IMR-90 (cell line): Measurements from ENCODE around the gene DGKG. TPM values are rescaled to one million over a fixed set of nuclear protein-coding genes. Genes with fewer than 3 reads are reported as not detected.
A peak's percentile ranks its signal among the peaks of the same experiment; 100 is the strongest.

Experiments
- ATAC-seq: fragments of 200-7000 bp; cut with Tn5 transposase; 2 replicates; pipeline ENCODE4 v1.9.1; 2020; ENCODE audit warnings: low read depth, mild to moderate bottlenecking, moderate library complexity
- BruUV-seq: library from RNA; stranded (reverse); fragments of 400-500 nt; replicated peaks from 2 replicates; lab custom pipeline; 2021; lab: Mats Ljungman, UMichigan
- CTCF ChIA-PET: fragments of 300-600 bp; formaldehyde crosslinking; extraction: SDS; loops from one replicate; lab custom pipeline; 2021; ENCODE audit warnings: antibody characterized with exemption; lab: Yijun Ruan, JAX
- POLR2A ChIA-PET: fragments of 300-600 bp; sonication (Branson Sonifier 250); formaldehyde crosslinking; loops from one replicate; lab custom pipeline; 2022; ENCODE audit warnings: antibody characterized with exemption; ENCODE audit not compliant: unreplicated experiment; lab: Charles Lee
- DNase-seq: peaks from one replicate; pipeline ENCODE4 v3.0.0; 2013
- H2AFZ ChIP-seq: replicated peaks from 2 replicates; pipeline ENCODE3; 2013; ENCODE audit warnings: low read length, mild to moderate bottlenecking; ENCODE audit not compliant: poor library complexity
- H2AK5ac ChIP-seq: 2 replicates; pipeline ENCODE4 v1.6.1; 2013; ENCODE audit warnings: low read depth, low read length, inconsistent platforms
- H2AK9ac ChIP-seq: replicated peaks from 2 replicates; pipeline ENCODE3; 2013; ENCODE audit warnings: mild to moderate bottlenecking, low read depth, low read length, moderate library complexity; ENCODE audit not compliant: poor library complexity
- H2BK120ac ChIP-seq: 2 replicates; pipeline ENCODE4 v1.6.1; 2013; ENCODE audit warnings: low read depth, low read length, inconsistent platforms
- H2BK15ac ChIP-seq: 3 replicates; pipeline ENCODE4 v1.6.1; 2013; ENCODE audit warnings: low read depth, low read length, inconsistent platforms
- H2BK20ac ChIP-seq: 2 replicates; pipeline ENCODE4 v1.6.1; 2013; ENCODE audit warnings: low read depth, mild to moderate bottlenecking, inconsistent platforms, low read length, moderate library complexity
- H2BK5ac ChIP-seq: 2 replicates; pipeline ENCODE4 v1.6.1; 2013; ENCODE audit warnings: mild to moderate bottlenecking, low read depth, low read length, inconsistent platforms; ENCODE audit not compliant: poor library complexity, severe bottlenecking
- H3K14ac ChIP-seq: replicated peaks from 2 replicates; pipeline ENCODE4 v1.6.1; 2013; ENCODE audit warnings: low read depth, low read length, inconsistent platforms
- H3K18ac ChIP-seq: 2 replicates; pipeline ENCODE4 v1.6.1; 2013; ENCODE audit warnings: low read depth, low read length, control low read depth
- H3K23ac ChIP-seq: 2 replicates; pipeline ENCODE4 v1.6.1; 2013; ENCODE audit warnings: low read depth, low read length, inconsistent platforms
- H3K27ac ChIP-seq: 2 replicates; pipeline ENCODE4 v1.5.1; 2013; ENCODE audit warnings: mild to moderate bottlenecking, control low read depth, low read length; ENCODE audit not compliant: insufficient read depth
- H3K27me3 ChIP-seq: 2 replicates; pipeline ENCODE4 v1.6.1; 2013; ENCODE audit warnings: low read length; ENCODE audit not compliant: control insufficient read depth, insufficient read depth
- H3K36me3 ChIP-seq: 2 replicates; pipeline ENCODE4 v1.6.1; 2013; ENCODE audit warnings: low read length, mixed read lengths; ENCODE audit not compliant: control insufficient read depth, insufficient read depth
- H3K4ac ChIP-seq: 2 replicates; pipeline ENCODE4 v1.6.1; 2013; ENCODE audit warnings: low read depth, low read length, inconsistent platforms
- H3K4me1 ChIP-seq: 2 replicates; pipeline ENCODE4 v1.6.1; 2013; ENCODE audit warnings: low read length, mixed read lengths; ENCODE audit not compliant: control insufficient read depth, insufficient read depth
- H3K4me2 ChIP-seq: 2 replicates; pipeline ENCODE4 v1.6.1; 2013; ENCODE audit warnings: low read depth, mild to moderate bottlenecking, control low read depth, low read length, moderate library complexity
- H3K4me3 ChIP-seq: 2 replicates; pipeline ENCODE4 v1.5.1; 2013; ENCODE audit warnings: low read depth, mild to moderate bottlenecking, control low read depth, low read length, moderate library complexity; ENCODE audit not compliant: insufficient read depth
- H3K56ac ChIP-seq: 2 replicates; pipeline ENCODE4 v1.6.1; 2013; ENCODE audit warnings: low read length, inconsistent platforms; ENCODE audit not compliant: insufficient read depth; ENCODE audit errors: extremely low read depth
- H3K79me1 ChIP-seq, 2 experiments: 2 replicates each; pipeline ENCODE4 v1.6.1; 2013; ENCODE audit warnings: low read length in 2 of 2, inconsistent platforms in 1 of 2, low read depth in 1 of 2
- H3K9ac ChIP-seq: 2 replicates; pipeline ENCODE4 v1.6.1; 2013; ENCODE audit warnings: low read depth, low read length, control low read depth
- H3K9me1 ChIP-seq: 2 replicates; pipeline ENCODE4 v1.6.1; 2013; ENCODE audit warnings: low read length, inconsistent platforms; ENCODE audit not compliant: insufficient read depth
- H3K9me3 ChIP-seq: 2 replicates; pipeline ENCODE4 v1.6.1; 2013; ENCODE audit warnings: low read length; ENCODE audit not compliant: control insufficient read depth, insufficient read depth
- H4K20me1 ChIP-seq: 2 replicates; pipeline ENCODE4 v1.6.1; 2013; ENCODE audit warnings: low read length, inconsistent platforms; ENCODE audit not compliant: insufficient read depth
- H4K5ac ChIP-seq: 2 replicates; pipeline ENCODE4 v1.6.1; 2013; ENCODE audit warnings: mild to moderate bottlenecking, low read depth, low read length, control low read depth
- H4K8ac ChIP-seq, 2 experiments: 2 replicates each; pipeline ENCODE4 v1.6.1; 2013; ENCODE audit warnings: low read depth in 2 of 2, low read length in 2 of 2, control low read depth in 1 of 2, inconsistent platforms in 1 of 2
- H4K91ac ChIP-seq: 2 replicates; pipeline ENCODE4 v1.6.1; 2013; ENCODE audit warnings: low read depth, low read length, inconsistent platforms; ENCODE audit not compliant: insufficient read depth
- CHD1 ChIP-seq: IDR thresholded peaks from 2 replicates; pipeline ENCODE4 v1.6.1; 2012; ENCODE audit warnings: low read depth, low read length, improper control_type of control experiment
- MXI1 ChIP-seq: IDR thresholded peaks from 2 replicates; pipeline ENCODE4 v1.6.1; 2012; ENCODE audit warnings: low read depth, mild to moderate bottlenecking, low read length, moderate library complexity, borderline replicate concordance
- POLR2A ChIP-seq: IDR thresholded peaks from 2 replicates; pipeline ENCODE4 v1.6.1; 2012; ENCODE audit warnings: mild to moderate bottlenecking, low read depth, low read length
- RFX5 ChIP-seq: IDR thresholded peaks from 2 replicates; pipeline ENCODE4 v1.8.0; 2012; ENCODE audit warnings: low read depth, mild to moderate bottlenecking, low read length, moderate library complexity
- WGBS, 2 experiments: methylation state at CpG; one replicate each; pipeline versions ENCODE4 v1.1.5 to v1.1.7; 2013; ENCODE audit warnings: missing lambda C conversion rate in 2 of 2; ENCODE audit not compliant: insufficient read length in 1 of 2; ENCODE audit errors: extremely low coverage in 2 of 2; 5-methylcytosine and 5-hydroxymethylcytosine counted together
- dilution Hi-C: fragments of 300-500 bp; cut with HindIII; formaldehyde crosslinking; loops from one replicate; pipeline ENCODE4 v1.14.3; 2018; ENCODE audit warnings: low sequenced_read_pairs; ENCODE audit not compliant: unreplicated experiment
- in situ Hi-C: fragments of 300-500 bp; cut with MboI; formaldehyde crosslinking; loops from 3 replicates; pipeline ENCODE4 v1.14.3; 2019; ENCODE audit warnings: low sequenced_read_pairs, inconsistent platforms, mixed read lengths
- intact Hi-C: fragments of 100-400 bp; cut with micrococcal nuclease; formaldehyde crosslinking; loops from 2 replicates; pipeline ENCODE4 v1.10.0; 2022
- polyA plus RNA-seq, 3 experiments: library from polyadenylated mRNA; depleted of rRNA; stranded (reverse); fragments of >200 nt; gene quantifications; 2 replicates each; pipeline ENCODE4 v1.2.3, GENCODE V29; 2012; ENCODE audit warnings: low replicate concordance in 1 of 3
- total RNA-seq: library from RNA; depleted of rRNA; stranded (reverse); fragments of >200 nt; gene quantifications from 2 replicates; pipeline ENCODE4 v1.2.3, GENCODE V29; 2012

Gene DGKG
- total and polyA plus RNA-seq, 2 of the 4 experiments (the other 2 are of a cell fraction), result 1.2 to 4.1 TPM

DNA sequence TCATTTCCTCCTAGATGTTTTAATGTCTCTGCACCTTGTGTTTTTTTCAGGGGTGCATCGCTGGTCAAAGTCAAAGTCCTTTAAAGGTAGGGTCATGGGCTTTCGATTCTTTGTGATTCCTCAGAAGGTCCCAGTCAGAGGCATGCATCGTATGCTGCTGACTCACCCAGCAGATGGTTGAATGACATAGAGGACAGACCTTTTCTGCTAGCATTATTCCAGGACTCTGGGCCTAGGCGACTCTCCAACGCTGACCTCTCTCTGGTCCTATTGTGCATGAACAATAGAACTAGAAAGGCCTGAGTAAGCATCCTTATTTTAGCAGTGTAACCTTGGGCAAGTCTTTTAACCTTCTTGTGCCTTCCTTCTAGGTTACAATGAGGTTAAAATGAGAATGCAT lies 75.9 kb downstream of the DGKG start:
- no peak for TF ChIP-seq CHD1
- no peak for TF ChIP-seq RFX5
- no peak for TF ChIP-seq MXI1
- no peak for TF ChIP-seq POLR2A
- H3K23ac ChIP-seq, result no peak overlapping the region
- dilution Hi-C loops (no loop called here), in situ Hi-C loops (no loop called here), intact Hi-C loops (loop anchor here (10.0 kb wide), 1 partner anchor 529 kb away; no protein-coding TSS in a partner anchor)
- no peak overlapping the region for H2BK15ac ChIP-seq
- no peak overlapping the region for H4K5ac ChIP-seq
- H4K91ac ChIP-seq, result no peak overlapping the region
- DNase-seq (peak; percentile 41), ATAC-seq (no peak)
- CTCF ChIA-PET, result no interaction called here
- H3K9me1 ChIP-seq, result peaks cover 5% of the 10 kb centered on the region; the same call in 1 of the 2 replicates
- no peak overlapping the region for H3K9ac ChIP-seq
- no peak overlapping the region for H3K56ac ChIP-seq
- peaks cover 10% of the 10 kb centered on the region for H3K4me1 ChIP-seq
- no peak overlapping the region for H2BK20ac ChIP-seq
- no peak overlapping the region for H3K4me3 ChIP-seq
- H3K36me3 ChIP-seq, result no peaks in the 10 kb centered on the region
- H3K14ac ChIP-seq, result no peak overlapping the region
- peaks cover 4% of the 10 kb centered on the region; the same call in 1 of the 2 replicates for H4K20me1 ChIP-seq
- H2AFZ ChIP-seq, result no peak overlapping the region
- POLR2A ChIA-PET, result no interaction called here
- H3K18ac ChIP-seq, result no peak overlapping the region
- H3K4me2 ChIP-seq, result no peak overlapping the region
- H3K4ac ChIP-seq, result no peak overlapping the region
- WGBS, 2 experiments, result 50% methylated on average over 1 of the region's 5 CpGs; no CpG with 5 or more reads in 1 of the 2 experiments
- peaks cover 4% of the 10 kb centered on the region for H3K27me3 ChIP-seq
- H4K8ac ChIP-seq, result no peak overlapping the region
- no peak overlapping the region for H2BK5ac ChIP-seq
- no peak overlapping the region for H2AK9ac ChIP-seq
- no peak overlapping the region for H3K27ac ChIP-seq
- H3K9me3 ChIP-seq, result no peaks in the 10 kb centered on the region
- no peaks in the 10 kb centered on the region for H3K79me1 ChIP-seq
- no peak overlapping the region for H2BK120ac ChIP-seq
- no TSS peak for BruUV-seq
- no peak overlapping the region for H2AK5ac ChIP-seq
